HG02571 (cell line): ENCODE measurements around the gene MACROD2.

Experiments used
- ATAC-seq: cut with Tn5 transposase; IDR thresholded peaks from one replicate; pipeline ENCODE4 v1.9.1; 2021; ENCODE audit warnings: mild to moderate bottlenecking, moderate library complexity; ENCODE audit not compliant: unreplicated experiment

Gene MACROD2

DNA sequence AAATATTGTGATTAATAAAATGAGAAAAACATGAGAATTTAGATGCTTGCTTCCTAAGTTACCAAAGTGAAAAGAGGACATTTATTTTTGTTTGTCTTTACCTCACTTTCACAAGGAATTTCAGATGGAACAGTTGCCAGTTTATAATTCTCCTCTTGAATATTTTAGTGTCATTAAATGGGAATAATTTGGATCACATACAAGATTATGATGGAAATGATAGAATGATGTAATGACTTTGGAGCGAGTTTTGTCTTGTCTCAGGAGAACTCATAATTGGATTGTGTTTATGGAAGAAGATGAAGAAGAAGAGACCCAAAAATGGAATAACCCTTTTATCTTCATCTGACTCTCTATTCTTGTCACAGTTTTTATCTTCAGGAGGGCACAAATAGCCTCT lies 515.0 kb downstream of the MACROD2 start:
- no peak for ATAC-seq

DNA sequence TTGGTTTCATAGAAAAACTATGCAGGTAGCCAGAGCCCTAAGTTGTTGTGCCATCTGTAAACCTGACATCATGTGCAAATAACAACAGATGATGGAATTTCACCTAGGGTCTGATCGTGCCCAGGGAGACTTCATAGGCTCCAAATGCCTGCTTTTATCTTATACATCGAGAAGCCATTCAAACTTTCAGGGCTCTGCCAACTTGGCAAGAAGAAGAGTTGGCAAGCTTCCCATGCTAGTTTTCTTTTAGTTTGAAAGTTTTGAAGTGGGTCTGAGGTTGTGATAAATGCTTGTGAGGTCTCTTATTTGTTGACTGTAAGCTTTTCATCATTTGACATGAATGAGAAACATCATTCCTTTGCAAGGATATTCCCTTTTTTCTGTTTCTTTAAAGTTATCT lies 517.5 kb downstream of the MACROD2 start:
- no peak for ATAC-seq

GRCh38 chr20:14518648-14519047 lies 523.3 kb downstream of the MACROD2 start:
- no peak for ATAC-seq

DNA sequence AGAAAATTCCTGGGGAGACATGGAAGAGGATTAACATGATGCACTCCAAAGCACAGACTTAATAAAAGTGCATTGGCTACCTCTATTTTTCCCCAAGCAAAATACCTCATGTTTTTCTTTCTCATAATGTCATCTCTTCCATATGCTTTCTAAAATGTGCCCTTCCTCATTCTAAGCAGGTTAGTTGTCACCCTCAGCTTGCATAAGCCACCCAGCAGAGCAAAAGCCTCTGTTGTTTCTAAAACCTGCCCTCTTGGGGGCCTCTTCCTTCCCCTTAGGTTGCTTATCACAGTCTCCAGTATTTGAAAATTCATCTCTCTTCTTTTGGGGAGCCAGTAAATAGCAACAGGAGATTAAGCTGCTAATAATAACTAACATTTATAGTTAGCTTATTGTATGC lies 525.7 kb downstream of the MACROD2 start:
- ATAC-seq = no peak

DNA sequence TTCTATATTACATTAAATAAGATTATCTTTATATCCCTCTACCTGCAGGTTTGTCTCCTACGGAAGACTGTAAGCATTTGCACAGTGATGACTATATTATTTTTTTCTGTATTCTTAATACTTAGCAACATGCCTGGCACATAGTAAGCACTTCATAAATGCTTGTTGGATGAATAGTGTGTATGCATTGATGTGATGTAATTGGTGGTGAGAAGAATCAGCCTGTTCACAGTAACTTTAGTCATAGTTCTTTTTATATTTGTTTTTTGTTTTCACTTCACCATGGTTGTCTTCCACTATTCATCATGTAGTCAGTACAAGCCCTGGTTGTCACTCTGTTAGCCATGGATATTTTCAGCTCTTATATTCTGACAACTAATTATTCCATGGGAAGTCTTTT lies 526.1 kb downstream of the MACROD2 start:
- ATAC-seq = no peak

GRCh38 chr20:14522595-14522994 lies 527.3 kb downstream of the MACROD2 start:
- ATAC-seq = no peak

- no peak for ATAC-seq
Measured at GRCh38 chr20:14523090-14523489, 527.8 kb downstream of the MACROD2 start.

DNA sequence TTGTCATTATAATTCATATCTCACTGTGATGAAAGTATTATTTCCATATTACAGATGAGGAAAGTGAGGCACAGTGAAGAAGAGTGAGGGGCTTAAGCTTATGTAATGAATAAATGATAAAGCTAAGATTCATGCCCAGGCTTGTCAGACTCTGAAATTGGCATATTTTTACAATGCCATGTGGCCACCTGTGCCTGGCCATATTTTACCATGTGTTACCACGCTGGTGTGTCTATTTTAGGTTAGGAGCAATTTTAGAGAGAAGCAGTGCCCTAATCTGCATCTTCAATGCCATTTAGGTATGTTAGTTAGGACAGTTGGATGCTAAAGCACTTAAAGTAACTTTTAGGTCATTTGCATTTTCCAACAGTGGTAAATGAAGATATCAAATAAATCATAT lies 530.1 kb downstream of the MACROD2 start:
- no peak for ATAC-seq

- no peak for ATAC-seq
Measured at GRCh38 chr20:14526891-14527290, 531.6 kb downstream of the MACROD2 start.

DNA sequence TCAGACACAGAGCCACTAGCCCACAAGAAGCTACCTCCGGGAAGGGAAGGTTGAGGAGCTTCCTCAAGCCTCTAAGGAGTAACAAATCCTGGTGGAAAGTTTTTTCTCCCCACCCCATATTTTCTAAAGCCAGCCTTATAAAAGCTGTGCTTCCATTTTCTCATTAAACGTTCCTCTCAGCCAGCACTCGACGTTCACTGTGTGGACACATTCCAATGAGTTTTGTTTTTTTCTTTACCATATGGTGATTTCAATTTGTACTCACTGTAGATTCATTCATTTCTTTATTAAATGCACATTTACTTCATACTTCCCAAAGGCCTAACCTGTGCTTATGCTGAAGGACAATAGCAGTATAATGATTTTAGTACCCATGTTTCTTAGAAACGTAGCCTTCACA lies 536.5 kb downstream of the MACROD2 start:
- no peak for ATAC-seq

DNA sequence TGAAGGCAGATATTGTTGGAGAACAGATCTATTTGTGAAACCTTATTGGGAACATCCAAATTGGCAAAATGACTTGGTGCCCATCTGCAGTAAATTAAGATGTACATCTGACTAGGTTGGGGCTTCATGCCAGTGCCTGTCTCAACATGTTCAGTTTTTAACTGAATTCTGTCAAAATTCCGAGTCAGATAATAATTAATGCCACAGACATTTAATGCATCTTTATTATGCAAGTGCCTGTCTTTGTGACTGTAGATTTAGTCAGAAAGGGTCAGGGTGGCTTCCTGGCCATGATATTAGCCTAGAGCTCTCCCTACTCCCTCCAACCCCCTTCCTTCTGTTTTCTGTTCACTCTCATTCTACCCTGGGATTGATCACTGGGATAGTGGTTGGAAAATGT lies 541.4 kb downstream of the MACROD2 start:
- ATAC-seq = no peak

GRCh38 chr20:14538433-14538832 lies 543.1 kb downstream of the MACROD2 start:
- ATAC-seq = peak; percentile 89

GRCh38 chr20:14543040-14543439 lies 547.7 kb downstream of the MACROD2 start:
- no peak for ATAC-seq

DNA sequence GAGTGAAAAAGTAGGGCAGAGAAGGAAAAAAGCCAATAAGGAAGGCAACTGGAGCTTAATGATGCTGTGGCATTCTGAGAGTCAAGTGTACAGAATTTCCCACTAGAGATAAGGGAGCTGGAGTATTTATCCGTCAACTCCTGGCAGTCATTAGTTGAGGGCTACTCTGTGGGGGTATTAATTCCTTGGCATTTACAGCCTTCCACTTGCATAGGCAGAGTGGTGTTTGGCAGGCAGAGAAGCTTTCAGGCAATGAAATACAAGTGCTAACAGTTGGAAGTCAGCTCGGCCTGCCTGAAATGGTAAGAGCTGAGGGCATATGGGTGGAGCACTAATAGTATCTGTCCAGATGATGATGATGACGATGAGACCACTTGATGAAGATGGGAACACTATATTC lies 549.4 kb downstream of the MACROD2 start:
- no peak for ATAC-seq

DNA sequence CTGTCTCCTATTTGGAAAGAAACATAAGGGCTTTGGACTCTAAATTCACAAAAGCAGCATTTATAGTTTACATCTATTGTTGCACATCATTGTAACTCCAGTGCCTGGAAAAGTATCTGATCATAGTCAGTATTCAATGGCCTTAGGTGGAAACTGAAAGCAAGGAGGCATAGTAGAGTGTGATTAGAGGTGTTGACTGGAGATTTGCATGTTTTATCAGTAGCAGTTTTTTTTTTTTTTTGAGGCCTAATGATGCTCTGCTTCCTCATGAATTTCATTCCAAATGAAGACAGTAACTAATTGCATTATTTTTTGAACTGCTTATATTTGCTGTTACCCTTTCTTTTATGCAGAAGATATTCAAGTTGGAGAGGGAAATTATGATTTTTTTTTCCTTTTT lies 555.3 kb downstream of the MACROD2 start:
- no peak for ATAC-seq

- ATAC-seq = no peak
Measured at GRCh38 chr20:14553774-14554534, 558.6 kb downstream of the MACROD2 start.

DNA sequence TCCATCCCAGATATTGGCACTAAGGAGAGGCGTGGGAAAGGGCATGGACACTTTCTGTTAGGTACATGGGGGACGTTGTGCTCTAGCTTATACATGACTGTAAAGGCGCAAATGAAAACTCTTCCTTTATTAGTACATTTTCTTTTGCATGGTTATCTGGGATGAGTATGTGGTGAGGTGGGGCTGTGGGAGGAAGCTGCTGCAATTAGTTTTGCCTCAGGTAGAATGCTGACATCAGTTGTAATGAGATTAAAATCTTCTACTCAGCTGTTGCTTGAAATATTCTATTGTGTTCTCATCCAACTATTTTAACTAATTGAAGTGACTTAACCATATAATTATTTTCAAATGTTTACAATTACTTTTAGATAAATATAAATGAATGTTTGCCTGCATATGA lies 560.4 kb downstream of the MACROD2 start:
- ATAC-seq = no peak

GRCh38 chr20:14556206-14556605 lies 560.9 kb downstream of the MACROD2 start:
- no peak for ATAC-seq

- no peak for ATAC-seq
Measured at GRCh38 chr20:14559612-14560011, 564.3 kb downstream of the MACROD2 start.

GRCh38 chr20:14561741-14562221 lies 566.5 kb downstream of the MACROD2 start:
- no peak for ATAC-seq

DNA sequence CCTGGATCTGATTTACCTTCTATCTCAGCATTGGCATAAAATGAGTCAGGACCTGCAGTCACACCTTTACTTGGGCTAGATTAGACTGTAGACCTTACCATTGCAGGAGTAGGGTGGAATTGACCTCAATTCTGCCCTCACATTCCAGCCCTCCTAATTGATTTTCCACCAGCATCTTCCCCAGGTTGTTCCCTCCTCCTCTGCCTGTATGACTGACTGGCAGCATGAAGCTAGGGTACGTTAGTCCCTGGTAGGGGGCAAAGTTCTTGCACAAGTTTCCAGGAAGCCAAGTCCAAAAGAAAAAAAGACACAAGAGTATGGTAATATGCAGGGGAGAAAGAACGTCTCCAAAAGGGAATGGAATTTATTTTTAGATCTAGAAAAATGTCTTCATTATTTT lies 567.7 kb downstream of the MACROD2 start:
- ATAC-seq = no peak

GRCh38 chr20:14566505-14566904 lies 571.2 kb downstream of the MACROD2 start:
- ATAC-seq = no peak

DNA sequence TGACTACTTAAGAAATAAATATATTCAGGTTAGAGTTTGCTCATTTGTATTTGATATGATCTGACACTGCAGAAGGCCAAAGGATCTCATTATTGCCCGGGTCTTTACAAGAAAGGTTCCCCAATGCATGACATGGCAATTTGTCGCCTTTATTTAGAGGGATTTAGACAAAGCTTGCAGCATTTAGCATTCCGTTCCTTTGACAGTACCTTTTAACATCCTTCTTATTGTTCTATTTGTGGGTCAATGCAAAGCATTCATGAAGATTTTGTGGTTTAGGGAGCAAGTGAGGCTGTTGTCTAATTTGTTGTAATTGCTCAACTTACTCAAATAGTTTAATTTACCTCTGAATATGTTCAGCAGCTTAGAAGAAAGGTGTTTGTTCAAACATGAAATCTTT lies 572.9 kb downstream of the MACROD2 start:
- ATAC-seq = no peak
